Liver (tissue), 3 donors: Measurements from ENCODE around the gene OSGEP.

Source experiments
- CTCF ChIP-seq: fragments of 150-350 bp; IDR thresholded peaks from 2 replicates; pipeline ENCODE4 v1.5.1; 2017; ENCODE audit warnings: improper control_type of control experiment, low read depth, low read length; ENCODE audit not compliant: missing input control
- FOXA1 ChIP-seq: IDR thresholded peaks from 2 replicates; pipeline ENCODE4 v1.6.1; 2016; ENCODE audit warnings: antibody characterized with exemption
- HNF4A ChIP-seq, 2 donors: conservative IDR thresholded peaks; 2 replicates each; pipeline ENCODE4 v1.6.1; 2016; ENCODE audit warnings: antibody characterized with exemption in 2 of 2, mild to moderate bottlenecking in 2 of 2
- TF ChIP-seq, protein P1 (sequence below): IDR thresholded peaks from 2 replicates; pipeline ENCODE4 v1.6.1; 2016; ENCODE audit warnings: antibody characterized with exemption, mild to moderate bottlenecking
- donor health status: healthy.
- donor health status: healthy.

DNA sequence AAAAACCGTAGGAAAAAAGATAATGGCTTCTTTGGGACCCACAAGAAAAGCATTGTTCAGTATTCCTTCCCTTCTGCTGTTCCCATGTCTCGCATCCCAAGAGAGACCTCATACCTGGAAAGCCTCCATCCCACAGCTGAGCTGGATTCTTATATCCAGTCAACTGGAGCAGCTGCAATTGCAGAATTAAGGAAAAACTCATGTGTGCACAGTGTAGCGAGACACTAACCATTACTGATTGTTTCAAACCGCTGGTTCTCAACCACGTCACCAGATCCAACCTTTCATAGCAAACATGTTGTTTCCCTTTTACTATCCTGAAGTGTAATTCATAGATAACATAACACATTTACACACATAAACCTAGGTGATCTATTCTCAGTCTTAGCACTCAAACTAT, 45.3 kb upstream of the OSGEP start:
- TF ChIP-seq, protein P1, sequence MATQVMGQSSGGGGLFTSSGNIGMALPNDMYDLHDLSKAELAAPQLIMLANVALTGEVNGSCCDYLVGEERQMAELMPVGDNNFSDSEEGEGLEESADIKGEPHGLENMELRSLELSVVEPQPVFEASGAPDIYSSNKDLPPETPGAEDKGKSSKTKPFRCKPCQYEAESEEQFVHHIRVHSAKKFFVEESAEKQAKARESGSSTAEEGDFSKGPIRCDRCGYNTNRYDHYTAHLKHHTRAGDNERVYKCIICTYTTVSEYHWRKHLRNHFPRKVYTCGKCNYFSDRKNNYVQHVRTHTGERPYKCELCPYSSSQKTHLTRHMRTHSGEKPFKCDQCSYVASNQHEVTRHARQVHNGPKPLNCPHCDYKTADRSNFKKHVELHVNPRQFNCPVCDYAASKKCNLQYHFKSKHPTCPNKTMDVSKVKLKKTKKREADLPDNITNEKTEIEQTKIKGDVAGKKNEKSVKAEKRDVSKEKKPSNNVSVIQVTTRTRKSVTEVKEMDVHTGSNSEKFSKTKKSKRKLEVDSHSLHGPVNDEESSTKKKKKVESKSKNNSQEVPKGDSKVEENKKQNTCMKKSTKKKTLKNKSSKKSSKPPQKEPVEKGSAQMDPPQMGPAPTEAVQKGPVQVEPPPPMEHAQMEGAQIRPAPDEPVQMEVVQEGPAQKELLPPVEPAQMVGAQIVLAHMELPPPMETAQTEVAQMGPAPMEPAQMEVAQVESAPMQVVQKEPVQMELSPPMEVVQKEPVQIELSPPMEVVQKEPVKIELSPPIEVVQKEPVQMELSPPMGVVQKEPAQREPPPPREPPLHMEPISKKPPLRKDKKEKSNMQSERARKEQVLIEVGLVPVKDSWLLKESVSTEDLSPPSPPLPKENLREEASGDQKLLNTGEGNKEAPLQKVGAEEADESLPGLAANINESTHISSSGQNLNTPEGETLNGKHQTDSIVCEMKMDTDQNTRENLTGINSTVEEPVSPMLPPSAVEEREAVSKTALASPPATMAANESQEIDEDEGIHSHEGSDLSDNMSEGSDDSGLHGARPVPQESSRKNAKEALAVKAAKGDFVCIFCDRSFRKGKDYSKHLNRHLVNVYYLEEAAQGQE, result no peak
- no peak for TF ChIP-seq CTCF
- TF ChIP-seq FOXA1, result no peak
- TF ChIP-seq HNF4A (conservative IDR thresholded peaks at IDR 0.05), result no peak
